K562 (cell line): ENCODE results near the gene TNFRSF6B.

Experiments
- ATF3 ChIP-seq, 2 experiments: fragments of 450-650 bp in 1 of 2; sonication (generic) in 1 of 2; formaldehyde crosslinking in 1 of 2; IDR thresholded peaks in 1 of 2; conservative IDR thresholded peaks in 1 of 2; 2 replicates each; pipeline versions ENCODE4 v1.6.1 to v1.8.1; 2016 to 2023; ENCODE audit warnings: mild to moderate bottlenecking in 2 of 2, moderate library complexity in 2 of 2, inconsistent platforms in 1 of 2, missing genetic modification reagents in 1 of 2
- BRCA1 ChIP-seq, 2 experiments: fragments of 450-650 bp in 1 of 2; sonication (generic) in 1 of 2; formaldehyde crosslinking in 1 of 2; IDR thresholded peaks; 2 replicates each; pipeline versions ENCODE4 v1.5.0 to v1.6.1; 2017 to 2020; ENCODE audit warnings: mild to moderate bottlenecking in 1 of 2, missing genetic modification reagents in 1 of 2
- CTCF ChIP-seq, 3 experiments: IDR thresholded peaks in 2 of 3; conservative IDR thresholded peaks in 1 of 3; 2 replicates each; pipeline ENCODE4 v1.5.1; 2011 to 2012; ENCODE audit warnings: low read length in 3 of 3, mild to moderate bottlenecking in 3 of 3, control low read depth in 2 of 3, improper control_type of control experiment in 1 of 3, inconsistent platforms in 1 of 3, low read depth in 1 of 3, mixed read lengths in 1 of 3, moderate library complexity in 1 of 3; ENCODE audit not compliant: insufficient read depth in 2 of 3
- FOSL1 ChIP-seq: fragments of 200-800 bp; sonication (Bioruptor generic); conservative IDR thresholded peaks from 2 replicates; pipeline ENCODE4 v1.6.1; 2016; ENCODE audit warnings: missing genetic modification characterization, missing compliant biosample characterization
- POU5F1 ChIP-seq: fragments of 150-350 bp; IDR thresholded peaks from 2 replicates; pipeline ENCODE4 v1.6.1; 2014; ENCODE audit warnings: borderline replicate concordance, low read length, low read depth, mild to moderate bottlenecking; ENCODE audit not compliant: partially characterized antibody
- PTBP1 ChIP-seq: fragments of 200-400 bp; formaldehyde crosslinking; IDR thresholded peaks from 2 replicates; pipeline ENCODE4 v1.6.1; 2017; ENCODE audit warnings: low read depth, low read length
- SNRNP70 ChIP-seq: fragments of 200-400 bp; formaldehyde crosslinking; optimal IDR thresholded peaks from 2 replicates; pipeline ENCODE3; 2017; ENCODE audit warnings: low read depth, low read length
- ZNF24 ChIP-seq: fragments of 450-650 bp; IDR thresholded peaks from 2 replicates; pipeline ENCODE4 v1.6.1; 2016

DNA sequence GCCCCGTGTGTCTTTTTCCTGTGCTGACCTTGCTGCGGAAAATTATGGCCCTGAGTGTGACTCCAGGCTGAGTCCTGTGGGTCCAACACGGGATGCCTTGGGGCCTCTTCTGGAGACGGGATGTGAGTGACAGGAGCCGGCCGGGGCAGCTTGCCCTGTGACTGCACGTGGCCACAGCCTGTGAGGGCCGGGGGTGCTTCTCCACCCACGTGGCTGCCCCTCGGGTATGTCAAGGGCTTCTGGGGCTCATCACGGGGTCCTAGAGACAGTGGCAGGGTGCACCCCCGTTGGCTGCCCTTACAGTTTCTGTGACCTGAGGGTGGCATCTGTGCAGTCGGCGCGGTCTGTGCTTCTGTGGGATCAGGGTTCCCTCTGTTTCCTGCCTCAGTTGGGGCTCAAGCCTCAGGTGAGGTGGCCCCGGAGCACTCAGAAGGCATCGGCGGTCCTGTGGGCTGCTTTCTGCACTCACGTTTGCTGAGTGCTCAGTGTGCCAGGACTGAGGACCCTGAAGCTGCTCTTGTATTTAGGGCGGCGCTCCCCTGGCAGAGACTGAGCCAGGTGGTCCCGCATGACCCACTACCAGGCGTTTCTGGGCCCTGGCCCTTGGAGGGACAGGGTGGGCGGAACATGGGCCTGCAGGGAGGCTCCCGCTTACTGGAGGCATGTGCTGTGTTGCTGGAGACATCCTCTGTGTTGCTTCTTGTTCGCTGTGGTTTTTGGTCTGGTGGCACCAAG, 33.0 kb upstream of the TNFRSF6B start:
- TF ChIP-seq POU5F1, result no peak
- TF ChIP-seq CTCF (IDR thresholded peaks at IDR 0.05 in 2 of 3, conservative IDR thresholded peaks at IDR 0.05 in 1 of 3; ENCODE audit: insufficient read depth in 2 of 3, low read depth in 1 of 3, low read length in 3 of 3), result no peak
- no peak for TF ChIP-seq ATF3 (IDR thresholded peaks at IDR 0.05)
- no peak for TF ChIP-seq ATF3 (CRISPR knock-in tag; conservative IDR thresholded peaks at IDR 0.05)
- no peak for TF ChIP-seq SNRNP70
- no peak for TF ChIP-seq PTBP1
- no peak for TF ChIP-seq ZNF24
- TF ChIP-seq BRCA1 (IDR thresholded peaks at IDR 0.05), result no peak
- TF ChIP-seq BRCA1 (CRISPR knock-in tag; IDR thresholded peaks at IDR 0.05), result no peak
- no peak for TF ChIP-seq FOSL1 (tag)
